A549 (cell line): ENCODE data around the gene KIF18A. TPM values are rescaled to one million over a fixed set of nuclear protein-coding genes. Genes with fewer than 3 reads are reported as not detected.
"Not testable (repeated sequence)": the region's sequence is repeated elsewhere in the genome, so short reads cannot be mapped to it uniquely, and the experiment has no call there.

Experiments
- ATAC-seq, 2 experiments: fragments of 200-7000 bp in 1 of 2; fragments of >200 bp in 1 of 2; cut with Nextera tagmentation in 1 of 2; cut with Tn5 transposase in 1 of 2; 3 replicates each; pipeline versions ENCODE4 v1.8.0 to v1.9.1; 2018 to 2020; ENCODE audit warnings: mild to moderate bottlenecking in 1 of 2, moderate library complexity in 1 of 2
- CTCF ChIA-PET: fragments of 300-600 bp; sonication (Branson Sonifier 250); formaldehyde crosslinking; extraction: SDS; loops from one replicate; lab custom pipeline; 2021; ENCODE audit warnings: antibody characterized with exemption, inconsistent platforms; lab: Yijun Ruan, JAX
- POLR2A ChIA-PET: fragments of 350-600 bp; formaldehyde crosslinking; extraction: SDS; loops from one replicate; lab custom pipeline; 2021; ENCODE audit warnings: antibody characterized with exemption, inconsistent platforms; lab: Yijun Ruan, JAX
- DNase-seq, 2 experiments: peaks; one replicate each; pipeline versions ENCODE4 v3.0.0 to v3.0.0-alpha.2; 2011 to 2016; ENCODE audit warnings: low read depth in 1 of 2, low spot score in 1 of 2
- FAIRE-seq: peaks from 2 replicates; lab custom pipeline; 2011; peaks lifted over from hg19 to GRCh38; lab: Jason Lieb, UNC
- H3K27ac ChIP-seq, 2 experiments: fragments of >200 bp; sonication (Bioruptor Twin); formaldehyde crosslinking; 3 replicates each; pipeline ENCODE4 v1.5.1; 2016 to 2017
- H3K4me1 ChIP-seq: fragments of >200 bp; sonication (Bioruptor Twin); formaldehyde crosslinking; 3 replicates; pipeline ENCODE4 v1.6.1; 2016
- H3K4me2 ChIP-seq: fragments of >200 bp; sonication (Bioruptor Twin); formaldehyde crosslinking; 3 replicates; pipeline ENCODE4 v1.6.1; 2016
- H3K4me3 ChIP-seq: fragments of >200 bp; sonication (Bioruptor Twin); formaldehyde crosslinking; 3 replicates; pipeline ENCODE4 v1.5.1; 2016
- H3K9me3 ChIP-seq: fragments of >200 bp; sonication (Bioruptor Twin); formaldehyde crosslinking; 3 replicates; pipeline ENCODE4 v1.6.1; 2016
- CBX2 ChIP-seq: fragments of 200-600 bp; sonication (generic); IDR thresholded peaks from 2 replicates; pipeline ENCODE4 v1.6.1; 2016; ENCODE audit warnings: low read depth, mild to moderate bottlenecking, borderline replicate concordance
- CHD2 ChIP-seq: fragments of 150-350 bp; IDR thresholded peaks from 2 replicates; pipeline ENCODE4 v1.6.1; 2014; ENCODE audit warnings: low read length; ENCODE audit not compliant: partially characterized antibody
- E2F6 ChIP-seq: IDR thresholded peaks from 2 replicates; pipeline ENCODE4 v1.6.1; 2012; ENCODE audit warnings: low read depth, borderline replicate concordance
- EHMT2 ChIP-seq: fragments of 200-600 bp; sonication (generic); IDR thresholded peaks from 2 replicates; pipeline ENCODE4 v1.6.1; 2016; ENCODE audit warnings: antibody characterized with exemption, low read depth, mild to moderate bottlenecking, moderate library complexity
- ELK1 ChIP-seq: fragments of 150-350 bp; IDR thresholded peaks from 2 replicates; pipeline ENCODE4 v1.6.1; 2014; ENCODE audit warnings: low read depth, mild to moderate bottlenecking, low read length
- FOSB ChIP-seq: fragments of 250-450 bp; sonication (Bioruptor Pico); IDR thresholded peaks from 2 replicates; pipeline ENCODE4 v1.5.0; 2020; ENCODE audit warnings: mild to moderate bottlenecking, moderate library complexity
- FOSL2 ChIP-seq, 2 experiments: fragments of 450-650 bp in 1 of 2; fragments of >200 bp in 1 of 2; sonication (Bioruptor Twin) in 1 of 2; formaldehyde crosslinking; IDR thresholded peaks; 2 replicates each; pipeline versions ENCODE4 v1.5.0 to v1.6.1; 2016 to 2020; ENCODE audit warnings: mild to moderate bottlenecking in 1 of 2, moderate library complexity in 1 of 2
- FOXS1 ChIP-seq: fragments of 250-450 bp; sonication (Bioruptor Pico); IDR thresholded peaks from 2 replicates; pipeline ENCODE4 v1.5.0; 2020; ENCODE audit warnings: mild to moderate bottlenecking, moderate library complexity
- HDAC2 ChIP-seq: fragments of 200-600 bp; sonication (generic); IDR thresholded peaks from 2 replicates; pipeline ENCODE4 v1.6.1; 2016
- HOXB5 ChIP-seq: fragments of 250-450 bp; sonication (Bioruptor Pico); IDR thresholded peaks from 2 replicates; pipeline ENCODE4 v1.5.0; 2020; ENCODE audit warnings: mild to moderate bottlenecking, moderate library complexity
- JUN ChIP-seq, 2 experiments: fragments of >200 bp; sonication (Bioruptor Twin); formaldehyde crosslinking; IDR thresholded peaks; 2 replicates in 1 of 2; 3 replicates in 1 of 2; pipeline ENCODE4 v1.6.1; 2016 to 2017
- KDM5A ChIP-seq: fragments of 200-600 bp; sonication (generic); IDR thresholded peaks from 2 replicates; pipeline ENCODE4 v1.6.1; 2016; ENCODE audit warnings: antibody characterized with exemption, mild to moderate bottlenecking
- MAZ ChIP-seq: fragments of 150-350 bp; IDR thresholded peaks from 2 replicates; pipeline ENCODE4 v1.6.1; 2014; ENCODE audit warnings: antibody characterized with exemption, low read depth, low read length, borderline replicate concordance
- NPAS2 ChIP-seq: fragments of 250-450 bp; sonication (Bioruptor Pico); IDR thresholded peaks from 2 replicates; pipeline ENCODE4 v1.8.0; 2022; ENCODE audit warnings: mild to moderate bottlenecking, moderate library complexity, borderline replicate concordance
- NR3C1 ChIP-seq: fragments of >200 bp; sonication (Bioruptor Twin); formaldehyde crosslinking; IDR thresholded peaks from 3 replicates; pipeline ENCODE4 v1.6.1; 2017
- POLR2A ChIP-seq: IDR thresholded peaks from 2 replicates; pipeline ENCODE4 v1.6.1; 2012; ENCODE audit warnings: mild to moderate bottlenecking, low read length
- RAD21 ChIP-seq, 2 experiments: fragments of >200 bp in 1 of 2; sonication (Bioruptor Twin) in 1 of 2; formaldehyde crosslinking in 1 of 2; IDR thresholded peaks in 1 of 2; conservative IDR thresholded peaks in 1 of 2; 2 replicates in 1 of 2; 3 replicates in 1 of 2; pipeline ENCODE4 v1.6.1; 2012 to 2018; ENCODE audit warnings: inconsistent platforms in 1 of 2
- RNF2 ChIP-seq: fragments of 200-600 bp; sonication (generic); IDR thresholded peaks from 2 replicates; pipeline ENCODE4 v1.6.1; 2016; ENCODE audit warnings: low read depth, mild to moderate bottlenecking, antibody characterized with exemption, moderate library complexity, borderline replicate concordance
- SMC3 ChIP-seq: fragments of >200 bp; sonication (Bioruptor Twin); formaldehyde crosslinking; IDR thresholded peaks from 3 replicates; pipeline ENCODE4 v1.6.1; 2018; ENCODE audit warnings: inconsistent platforms
- TFCP2L1 ChIP-seq: fragments of 250-450 bp; sonication (Bioruptor Pico); IDR thresholded peaks from 2 replicates; pipeline ENCODE4 v1.5.0; 2021; ENCODE audit warnings: mild to moderate bottlenecking
- TP53 ChIP-seq: fragments of 250-450 bp; sonication (Bioruptor Pico); IDR thresholded peaks from 2 replicates; pipeline ENCODE4 v1.5.0; 2021; ENCODE audit warnings: mild to moderate bottlenecking, moderate library complexity
- ZC3H11A ChIP-seq: fragments of 450-650 bp; IDR thresholded peaks from 2 replicates; pipeline ENCODE4 v1.6.1; 2014; ENCODE audit warnings: antibody characterized with exemption, mild to moderate bottlenecking
- ZFP36 ChIP-seq: fragments of 450-650 bp; IDR thresholded peaks from 2 replicates; pipeline ENCODE4 v1.6.1; 2014; ENCODE audit warnings: borderline replicate concordance; ENCODE audit not compliant: partially characterized antibody
- WGBS: methylation state at CpG from one replicate; pipeline ENCODE4 v1.1.6; 2017; ENCODE audit errors: missing lambda C conversion rate; 5-methylcytosine and 5-hydroxymethylcytosine counted together
- polyA plus RNA-seq, 4 experiments: library from polyadenylated mRNA; depleted of rRNA in 3 of 4; stranded (reverse); fragments of >200 nt; fragmentation: RNase III in 1 of 4; extraction: RNeasy Plus Mini Kit Qiagen cat#74134 plus additional on column Dnase treatment in 1 of 4; gene quantifications; 2 replicates in 3 of 4; 3 replicates in 1 of 4; pipeline ENCODE4 v1.2.3, GENCODE V29; 2011 to 2017
- TF ChIP-seq, protein P1 (sequence below): fragments of >200 bp; sonication (Bioruptor Twin); formaldehyde crosslinking; IDR thresholded peaks from 3 replicates; pipeline ENCODE4 v1.5.1; 2016

Gene KIF18A
- polyA plus RNA-seq, 2 of the 4 experiments (the other 2 are of a cell fraction) = 24.8 to 47.2 TPM

- TF ChIP-seq, protein P1, sequence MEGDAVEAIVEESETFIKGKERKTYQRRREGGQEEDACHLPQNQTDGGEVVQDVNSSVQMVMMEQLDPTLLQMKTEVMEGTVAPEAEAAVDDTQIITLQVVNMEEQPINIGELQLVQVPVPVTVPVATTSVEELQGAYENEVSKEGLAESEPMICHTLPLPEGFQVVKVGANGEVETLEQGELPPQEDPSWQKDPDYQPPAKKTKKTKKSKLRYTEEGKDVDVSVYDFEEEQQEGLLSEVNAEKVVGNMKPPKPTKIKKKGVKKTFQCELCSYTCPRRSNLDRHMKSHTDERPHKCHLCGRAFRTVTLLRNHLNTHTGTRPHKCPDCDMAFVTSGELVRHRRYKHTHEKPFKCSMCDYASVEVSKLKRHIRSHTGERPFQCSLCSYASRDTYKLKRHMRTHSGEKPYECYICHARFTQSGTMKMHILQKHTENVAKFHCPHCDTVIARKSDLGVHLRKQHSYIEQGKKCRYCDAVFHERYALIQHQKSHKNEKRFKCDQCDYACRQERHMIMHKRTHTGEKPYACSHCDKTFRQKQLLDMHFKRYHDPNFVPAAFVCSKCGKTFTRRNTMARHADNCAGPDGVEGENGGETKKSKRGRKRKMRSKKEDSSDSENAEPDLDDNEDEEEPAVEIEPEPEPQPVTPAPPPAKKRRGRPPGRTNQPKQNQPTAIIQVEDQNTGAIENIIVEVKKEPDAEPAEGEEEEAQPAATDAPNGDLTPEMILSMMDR = no peak
- TF ChIP-seq SMC3 (no peak), POLR2A (no peak), HDAC2 (no peak), RNF2 (no peak), KDM5A (no peak), TFCP2L1 (no peak), ZC3H11A (no peak)
Measured at GRCh38 chr11:28137832-28138231, 29.9 kb upstream of the KIF18A start (continued).

GRCh38 chr11:28137366-28137765 is 29.4 kb upstream of the KIF18A start:
- no peak overlapping the region for H3K27ac ChIP-seq
- no peak overlapping the region for H3K4me3 ChIP-seq
- DNase-seq (no peak), FAIRE-seq (no peak), ATAC-seq (no peak)
- 91% methylated on average over 3 of the region's 3 CpGs for WGBS
- no peak for TF ChIP-seq FOSB (CRISPR knock-in tag)
- TF ChIP-seq TP53 (CRISPR knock-in tag) = no peak
- no peak for TF ChIP-seq ELK1
- no peak for TF ChIP-seq RAD21 (conservative IDR thresholded peaks at IDR 0.05 in 1 of 2, IDR thresholded peaks at IDR 0.05 in 1 of 2)
- TF ChIP-seq JUN (IDR thresholded peaks at IDR 0.05) = no peak
- no peak for TF ChIP-seq HDAC2
- no peak for TF ChIP-seq E2F6
- no peak for TF ChIP-seq NR3C1
- TF ChIP-seq ZFP36 = no peak
- TF ChIP-seq CHD2 = no peak
- POLR2A ChIA-PET = no interaction called here
- H3K4me2 ChIP-seq = no peak overlapping the region
- H3K9me3 ChIP-seq = 0 out of 3 replicates have a peak, but pooled peaks cover 4% of the 10 kb centered on the region
- H3K4me1 ChIP-seq = no peaks in the 10 kb centered on the region
- CTCF ChIA-PET = interaction anchor here (0.6 kb wide), 1 partner anchor 1051 kb away, joined by 3 read pairs; no protein-coding TSS in a partner anchor

GRCh38 chr11:28136157-28136556 is 28.2 kb upstream of the KIF18A start:
- CTCF ChIA-PET, FAIRE-seq, ATAC-seq, DNase-seq, H3K4me3 ChIP-seq, H3K4me1 ChIP-seq, H3K4me2 ChIP-seq, H3K27ac ChIP-seq, H3K9me3 ChIP-seq, POLR2A ChIA-PET: not testable (repeated sequence)
- 92% methylated on average over 4 of the region's 4 CpGs for WGBS

DNA sequence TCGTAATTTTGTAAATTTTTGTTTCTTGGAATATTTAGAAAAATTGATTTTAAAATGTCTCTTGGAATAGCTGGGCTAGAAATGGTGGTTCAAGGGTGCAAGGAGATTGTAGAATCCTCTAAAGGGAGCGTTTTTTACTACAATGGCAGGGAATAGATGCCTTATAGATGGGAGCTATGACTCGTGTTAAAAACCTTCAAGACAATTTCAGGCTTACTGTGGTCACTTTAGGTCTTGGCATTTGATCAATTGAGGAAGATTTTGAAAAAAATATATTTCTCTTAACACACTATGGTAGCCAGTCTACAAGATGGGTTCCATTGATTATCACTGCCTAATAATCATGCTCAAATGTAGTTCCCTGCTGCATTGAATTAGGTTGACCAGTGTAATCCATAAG is 25.2 kb upstream of the KIF18A start:
- POLR2A ChIA-PET = no interaction called here
- FAIRE-seq = no peak
- CTCF ChIA-PET = interaction anchor here (0.9 kb wide), 1 partner anchor 437 kb away, joined by 3 read pairs; no protein-coding TSS in a partner anchor

More for the DNA sequence above, 25.2 kb upstream of the KIF18A start:
- no peak overlapping the region for H3K27ac ChIP-seq
- ATAC-seq (no peak), DNase-seq (no peak)
- no peak for TF ChIP-seq EHMT2
- no peak for TF ChIP-seq FOSL2 (IDR thresholded peaks at IDR 0.05)
- TF ChIP-seq FOSL2 (CRISPR knock-in tag; IDR thresholded peaks at IDR 0.05) = no peak
- no peak for TF ChIP-seq MAZ
- no peak for TF ChIP-seq NPAS2 (CRISPR knock-in tag)
- TF ChIP-seq CBX2 = no peak
- TF ChIP-seq, protein P1 = no peak
- no peak for TF ChIP-seq FOXS1
- no peak for TF ChIP-seq HOXB5
- 89% methylated on average over 3 of the region's 3 CpGs for WGBS
- no peaks in the 10 kb centered on the region for H3K4me1 ChIP-seq
- H3K4me2 ChIP-seq = no peak overlapping the region
- H3K9me3 ChIP-seq = 0 out of 3 replicates have a peak, but pooled peaks cover 3% of the 10 kb centered on the region
- no peak overlapping the region for H3K4me3 ChIP-seq
